MM.1S (cell line): ENCODE data around the gene DHX32.

ENCODE experiments used
- EZH2phosphoT487 ChIP-seq: fragments of 300-600 bp; sonication (generic); IDR thresholded peaks from 2 replicates; pipeline ENCODE4 v1.6.1; 2018; ENCODE audit warnings: antibody characterized with exemption, low read length
- TF ChIP-seq, protein P1 (sequence below): fragments of 300-600 bp; sonication (generic); IDR thresholded peaks from 2 replicates; pipeline ENCODE4 v1.5.1; 2016; ENCODE audit warnings: antibody characterized with exemption, low read length, mixed read lengths

DNA sequence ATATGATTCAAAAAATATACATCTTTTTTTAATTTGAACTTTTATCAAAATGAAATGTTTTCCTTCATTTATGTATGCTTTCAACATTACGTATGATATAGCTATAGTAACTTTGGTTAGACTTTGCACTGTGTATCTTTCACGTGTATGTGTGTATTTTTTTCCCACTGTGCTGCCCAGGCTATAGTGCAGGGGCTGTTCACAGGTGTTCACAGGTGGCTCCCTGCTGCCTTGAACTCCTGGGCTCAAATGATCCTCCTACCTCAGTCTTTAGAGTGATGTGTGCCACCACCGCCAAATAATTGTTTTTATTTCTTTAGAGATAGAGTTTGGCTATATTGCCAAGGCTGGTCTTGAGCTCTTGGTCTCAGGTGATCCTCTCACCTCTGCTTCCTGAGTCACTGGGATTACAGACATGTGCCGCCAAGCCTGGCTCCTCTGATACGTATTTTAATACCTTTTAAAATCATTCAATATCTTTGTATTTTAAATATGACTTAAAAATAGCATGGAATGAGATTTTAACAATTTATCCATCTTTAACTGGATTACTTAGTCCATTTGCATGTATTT, 44.3 kb upstream of the DHX32 start:
- TF ChIP-seq, protein P1, sequence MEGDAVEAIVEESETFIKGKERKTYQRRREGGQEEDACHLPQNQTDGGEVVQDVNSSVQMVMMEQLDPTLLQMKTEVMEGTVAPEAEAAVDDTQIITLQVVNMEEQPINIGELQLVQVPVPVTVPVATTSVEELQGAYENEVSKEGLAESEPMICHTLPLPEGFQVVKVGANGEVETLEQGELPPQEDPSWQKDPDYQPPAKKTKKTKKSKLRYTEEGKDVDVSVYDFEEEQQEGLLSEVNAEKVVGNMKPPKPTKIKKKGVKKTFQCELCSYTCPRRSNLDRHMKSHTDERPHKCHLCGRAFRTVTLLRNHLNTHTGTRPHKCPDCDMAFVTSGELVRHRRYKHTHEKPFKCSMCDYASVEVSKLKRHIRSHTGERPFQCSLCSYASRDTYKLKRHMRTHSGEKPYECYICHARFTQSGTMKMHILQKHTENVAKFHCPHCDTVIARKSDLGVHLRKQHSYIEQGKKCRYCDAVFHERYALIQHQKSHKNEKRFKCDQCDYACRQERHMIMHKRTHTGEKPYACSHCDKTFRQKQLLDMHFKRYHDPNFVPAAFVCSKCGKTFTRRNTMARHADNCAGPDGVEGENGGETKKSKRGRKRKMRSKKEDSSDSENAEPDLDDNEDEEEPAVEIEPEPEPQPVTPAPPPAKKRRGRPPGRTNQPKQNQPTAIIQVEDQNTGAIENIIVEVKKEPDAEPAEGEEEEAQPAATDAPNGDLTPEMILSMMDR, result no peak
- no peak for TF ChIP-seq EZH2phosphoT487
